HepG2 (cell line): ENCODE results near the gene AURKA. TPM values are rescaled to one million over a fixed set of nuclear protein-coding genes. Genes with fewer than 3 reads are reported as not detected.
A peak's percentile ranks its signal among the peaks of the same experiment; 100 is the strongest.

Source experiments
- BCL6 ChIP-seq: IDR thresholded peaks from 2 replicates; pipeline ENCODE4 v1.6.1; 2016; ENCODE audit warnings: missing genetic modification reagents, missing compliant biosample characterization
- CREB1 ChIP-seq, 2 experiments: fragments of 450-650 bp in 1 of 2; IDR thresholded peaks; 2 replicates each; pipeline ENCODE4 v1.6.1; 2016 to 2017; ENCODE audit warnings: control low read depth in 1 of 2, mild to moderate bottlenecking in 1 of 2, missing compliant biosample characterization in 1 of 2, missing genetic modification characterization in 1 of 2
- DNMT1 ChIP-seq: sonication (generic); formaldehyde crosslinking; IDR thresholded peaks from 2 replicates; pipeline ENCODE4 v1.5.1; 2020; ENCODE audit warnings: mild to moderate bottlenecking, missing genetic modification reagents
- FOXA3 ChIP-seq: IDR thresholded peaks from 2 replicates; pipeline ENCODE4 v1.6.1; 2016; ENCODE audit warnings: missing genetic modification reagents, missing compliant biosample characterization
- FOXJ3 ChIP-seq: sonication (generic); formaldehyde crosslinking; IDR thresholded peaks from 2 replicates; pipeline ENCODE4 v1.4.0; 2020; ENCODE audit warnings: missing genetic modification reagents, mild to moderate bottlenecking, borderline replicate concordance
- PBX3 ChIP-seq: sonication (generic); formaldehyde crosslinking; IDR thresholded peaks from 2 replicates; pipeline ENCODE4 v1.8.1; 2023; ENCODE audit warnings: missing genetic modification reagents, inconsistent platforms, borderline replicate concordance
- SRF ChIP-seq: IDR thresholded peaks from 2 replicates; pipeline ENCODE4 v1.6.1; 2011; ENCODE audit warnings: mild to moderate bottlenecking, low read depth, low read length, moderate library complexity
- TARDBP ChIP-seq: sonication (generic); formaldehyde crosslinking; IDR thresholded peaks from 2 replicates; pipeline ENCODE4 v1.8.0; 2022; ENCODE audit warnings: mild to moderate bottlenecking, missing genetic modification reagents
- TIGD3 ChIP-seq: sonication (generic); formaldehyde crosslinking; IDR thresholded peaks from 2 replicates; pipeline ENCODE4 v1.5.1; 2020; ENCODE audit warnings: mild to moderate bottlenecking, missing genetic modification reagents, borderline replicate concordance
- WIZ ChIP-seq: sonication (generic); formaldehyde crosslinking; IDR thresholded peaks from 2 replicates; pipeline ENCODE4 v1.5.1; 2020; ENCODE audit warnings: mild to moderate bottlenecking, missing genetic modification reagents
- ZBED4 ChIP-seq: sonication (generic); formaldehyde crosslinking; IDR thresholded peaks from 2 replicates; pipeline ENCODE4 v1.4.0; 2020; ENCODE audit warnings: missing genetic modification reagents, borderline replicate concordance
- ZBTB43 ChIP-seq: sonication (generic); formaldehyde crosslinking; conservative IDR thresholded peaks from 2 replicates; pipeline ENCODE4 v1.4.0; 2020; ENCODE audit warnings: missing genetic modification reagents
- ZFP41 ChIP-seq: sonication (generic); formaldehyde crosslinking; IDR thresholded peaks from 2 replicates; pipeline ENCODE4 v1.4.0; 2020; ENCODE audit warnings: mild to moderate bottlenecking, missing genetic modification reagents, borderline replicate concordance
- ZNF136 ChIP-seq: sonication (generic); formaldehyde crosslinking; IDR thresholded peaks from 2 replicates; pipeline ENCODE4 v1.8.1; 2022; ENCODE audit warnings: low read depth, mild to moderate bottlenecking, moderate library complexity, missing genetic modification reagents
- ZNF232 ChIP-seq: sonication (generic); formaldehyde crosslinking; IDR thresholded peaks from 2 replicates; pipeline ENCODE4 v1.4.0; 2020; ENCODE audit warnings: missing genetic modification reagents, borderline replicate concordance
- ZNF256 ChIP-seq: sonication (generic); formaldehyde crosslinking; conservative IDR thresholded peaks from 2 replicates; pipeline ENCODE4 v1.4.0; 2020; ENCODE audit warnings: missing genetic modification reagents
- ZNF3 ChIP-seq: IDR thresholded peaks from 2 replicates; pipeline ENCODE4 v1.7.0; 2017; ENCODE audit warnings: inconsistent platforms
- ZNF337 ChIP-seq: sonication (generic); formaldehyde crosslinking; IDR thresholded peaks from 2 replicates; pipeline ENCODE4 v1.5.1; 2020; ENCODE audit warnings: missing genetic modification reagents, low read depth, mild to moderate bottlenecking, borderline replicate concordance
- ZNF83 ChIP-seq: sonication (generic); formaldehyde crosslinking; IDR thresholded peaks from 2 replicates; pipeline ENCODE4 v1.4.0; 2020; ENCODE audit warnings: missing genetic modification reagents, mild to moderate bottlenecking, borderline replicate concordance
- ZNF850 ChIP-seq: sonication (generic); formaldehyde crosslinking; conservative IDR thresholded peaks from 2 replicates; pipeline ENCODE4 v1.9.0; 2021; ENCODE audit warnings: mild to moderate bottlenecking, missing genetic modification reagents
- ZSCAN29 ChIP-seq: sonication (generic); formaldehyde crosslinking; conservative IDR thresholded peaks from 2 replicates; pipeline ENCODE4 v1.4.0; 2020; ENCODE audit warnings: mild to moderate bottlenecking, missing genetic modification reagents
- ZSCAN30 ChIP-seq: sonication (generic); formaldehyde crosslinking; IDR thresholded peaks from 2 replicates; pipeline ENCODE4 v1.5.0; 2020; ENCODE audit warnings: mild to moderate bottlenecking, missing genetic modification reagents
- polyA plus RNA-seq, 8 experiments: library from polyadenylated mRNA; depleted of rRNA in 3 of 8; stranded (reverse) in 7 of 8; unstranded in 1 of 8; fragments of >200 nt; fragmentation: Illumina TruSeq in 4 of 8; extraction: Trizol in 4 of 8; gene quantifications; 2 replicates each; pipeline versions ENCODE4 v1.2.1 to v1.2.3, GENCODE V29; 2011 to 2016; ENCODE audit warnings: low read depth in 4 of 8, missing spikeins in 1 of 8, mixed read lengths in 1 of 8; ENCODE audit not compliant: insufficient read depth in 1 of 8
- total RNA-seq, 5 experiments: library from RNA; depleted of rRNA; stranded (reverse); fragments of >200 nt; fragmentation: Illumina TruSeq; extraction: Trizol; gene quantifications; 2 replicates each; pipeline ENCODE4 v1.2.3, GENCODE V29; 2016; ENCODE audit warnings: low read depth in 1 of 5
- TF ChIP-seq, protein P1 (sequence below): fragments of 450-650 bp; IDR thresholded peaks from 2 replicates; pipeline ENCODE4 v1.6.1; 2017

The AURKA gene
- total and polyA plus RNA-seq, 2 of the 13 experiments (the other 11 are each of a cell fraction or from before 2014, with no cell fraction given) = 96.4 to 224 TPM

GRCh38 chr20:56348305-56348693 is 43.7 kb downstream of the AURKA start (continued):
- no peak for TF ChIP-seq TIGD3 (CRISPR knock-in tag)
- TF ChIP-seq ZNF850 = no peak
- TF ChIP-seq ZBTB43 (CRISPR knock-in tag) = no peak
- TF ChIP-seq ZFP41 = no peak
- TF ChIP-seq PBX3 (CRISPR knock-in tag) = no peak
- no peak for TF ChIP-seq ZNF136
- no peak for TF ChIP-seq ZNF337 (CRISPR knock-in tag)
- TF ChIP-seq TARDBP (CRISPR knock-in tag) = no peak
- TF ChIP-seq, protein P1, sequence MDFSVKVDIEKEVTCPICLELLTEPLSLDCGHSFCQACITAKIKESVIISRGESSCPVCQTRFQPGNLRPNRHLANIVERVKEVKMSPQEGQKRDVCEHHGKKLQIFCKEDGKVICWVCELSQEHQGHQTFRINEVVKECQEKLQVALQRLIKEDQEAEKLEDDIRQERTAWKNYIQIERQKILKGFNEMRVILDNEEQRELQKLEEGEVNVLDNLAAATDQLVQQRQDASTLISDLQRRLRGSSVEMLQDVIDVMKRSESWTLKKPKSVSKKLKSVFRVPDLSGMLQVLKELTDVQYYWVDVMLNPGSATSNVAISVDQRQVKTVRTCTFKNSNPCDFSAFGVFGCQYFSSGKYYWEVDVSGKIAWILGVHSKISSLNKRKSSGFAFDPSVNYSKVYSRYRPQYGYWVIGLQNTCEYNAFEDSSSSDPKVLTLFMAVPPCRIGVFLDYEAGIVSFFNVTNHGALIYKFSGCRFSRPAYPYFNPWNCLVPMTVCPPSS = no peak
- TF ChIP-seq FOXA3 = peak; percentile 21; the same call in 1 of the 2 replicates
- peak; percentile 88 for TF ChIP-seq BCL6
- TF ChIP-seq ZBED4 (CRISPR knock-in tag) = no peak
- no peak for TF ChIP-seq FOXJ3 (CRISPR knock-in tag)
- no peak for TF ChIP-seq ZSCAN29
- TF ChIP-seq ZNF3 = no peak
- TF ChIP-seq WIZ = no peak
- TF ChIP-seq SRF = no peak
- TF ChIP-seq DNMT1 = no peak
- no peak for TF ChIP-seq ZNF83 (CRISPR knock-in tag)
- TF ChIP-seq ZNF256 (CRISPR knock-in tag) = no peak
- TF ChIP-seq ZNF232 (CRISPR knock-in tag) = no peak
- peak; percentile 38; the same call in 1 of the 2 replicates for TF ChIP-seq CREB1 (IDR thresholded peaks at IDR 0.05)
- no peak for TF ChIP-seq CREB1 (CRISPR knock-in tag; IDR thresholded peaks at IDR 0.05)
- TF ChIP-seq ZSCAN30 (CRISPR knock-in tag) = no peak
